H1 (cell line): ENCODE data around the gene DDX1. TPM values are rescaled to one million over a fixed set of nuclear protein-coding genes. Genes with fewer than 3 reads are reported as not detected.

Source experiments
- CTCF ChIA-PET: fragments of 300-600 bp; sonication (Branson Sonifier 250); formaldehyde crosslinking; loops from one replicate; lab custom pipeline; 2021; ENCODE audit not compliant: partially characterized antibody; lab: Charles Lee
- POLR2A ChIA-PET: fragments of 300-600 bp; sonication (Branson Sonifier 250); formaldehyde crosslinking; loops from one replicate; lab custom pipeline; 2021; ENCODE audit warnings: inconsistent platforms; ENCODE audit not compliant: partially characterized antibody; lab: Charles Lee
- DNase-seq, 2 experiments: peaks; one replicate each; pipeline versions ENCODE4 v3.0.0 to v3.0.0-alpha.2; 2010 to 2022; ENCODE audit warnings: low spot score in 2 of 2, low read depth in 1 of 2, mixed read lengths in 1 of 2
- FAIRE-seq: peaks from 2 replicates; lab custom pipeline; 2011; peaks lifted over from hg19 to GRCh38; lab: Jason Lieb, UNC
- H2AFZ ChIP-seq: 2 replicates; pipeline ENCODE4 v1.8.1; 2012; ENCODE audit warnings: low read length, inconsistent platforms
- H2AK5ac ChIP-seq: 2 replicates; pipeline ENCODE4 v1.6.1; 2013; ENCODE audit warnings: low read depth, low read length
- H2BK120ac ChIP-seq: replicated peaks from 2 replicates; pipeline ENCODE3; 2013; ENCODE audit warnings: low read depth, low read length, inconsistent platforms
- H2BK12ac ChIP-seq: 2 replicates; pipeline ENCODE4 v1.6.1; 2013; ENCODE audit warnings: low read depth, low read length
- H2BK15ac ChIP-seq: 2 replicates; pipeline ENCODE4 v1.6.1; 2013; ENCODE audit warnings: low read length
- H2BK20ac ChIP-seq: 2 replicates; pipeline ENCODE4 v1.6.1; 2013; ENCODE audit warnings: low read length
- H2BK5ac ChIP-seq: 2 replicates; pipeline ENCODE4 v1.6.1; 2013; ENCODE audit warnings: low read depth, low read length
- H3K14ac ChIP-seq: 2 replicates; pipeline ENCODE4 v1.6.1; 2013; ENCODE audit warnings: inconsistent platforms; ENCODE audit not compliant: insufficient read length
- H3K18ac ChIP-seq: 2 replicates; pipeline ENCODE4 v1.6.1; 2013; ENCODE audit warnings: low read length; ENCODE audit errors: extremely low read depth
- H3K23ac ChIP-seq: 2 replicates; pipeline ENCODE4 v1.6.1; 2013; ENCODE audit warnings: inconsistent platforms; ENCODE audit not compliant: insufficient read length
- H3K23me2 ChIP-seq: 2 replicates; pipeline ENCODE4 v1.6.1; 2013; ENCODE audit warnings: low read depth, low read length
- H3K27ac ChIP-seq: 2 replicates; pipeline ENCODE4 v1.6.1; 2011; ENCODE audit warnings: low read depth, low read length, inconsistent platforms
- H3K27me3 ChIP-seq, 4 experiments: replicated peaks in 1 of 4; 1 replicate in 1 of 4; 2 replicates in 3 of 4; pipeline versions ENCODE4 v1.6.1 to v1.8.1; 2011 to 2013; ENCODE audit warnings: low read length in 3 of 4, mild to moderate bottlenecking in 3 of 4, inconsistent platforms in 2 of 4, mixed read lengths in 2 of 4, moderate library complexity in 1 of 4; ENCODE audit not compliant: control insufficient read depth in 3 of 4, insufficient read depth in 3 of 4; ENCODE audit errors: extremely low read depth in 1 of 4
- H3K36me3 ChIP-seq, 4 experiments: 2 replicates each; pipeline versions ENCODE4 v1.6.1 to v1.8.1; 2011 to 2013; ENCODE audit warnings: mild to moderate bottlenecking in 4 of 4, low read length in 3 of 4, moderate library complexity in 2 of 4, control low read depth in 1 of 4, inconsistent platforms in 1 of 4; ENCODE audit not compliant: insufficient read depth in 4 of 4, control insufficient read depth in 2 of 4
- H3K4ac ChIP-seq: replicated peaks from 2 replicates; pipeline ENCODE3; 2013; ENCODE audit warnings: low read length, low read depth, mixed read lengths, inconsistent platforms; ENCODE audit not compliant: insufficient read length
- H3K4me1 ChIP-seq, 4 experiments: replicated peaks in 1 of 4; 1 replicate in 1 of 4; 2 replicates in 3 of 4; pipeline versions ENCODE4 v1.6.1 to v1.8.1; 2011 to 2013; ENCODE audit warnings: low read length in 3 of 4, inconsistent platforms in 2 of 4, mixed read lengths in 1 of 4; ENCODE audit not compliant: insufficient read depth in 4 of 4, control insufficient read depth in 3 of 4
- H3K4me2 ChIP-seq, 2 experiments: 2 replicates each; pipeline versions ENCODE4 v1.6.1 to v1.8.1; 2011 to 2013; ENCODE audit warnings: low read depth in 2 of 2, low read length in 2 of 2, control low read depth in 1 of 2, inconsistent platforms in 1 of 2, mild to moderate bottlenecking in 1 of 2; ENCODE audit not compliant: insufficient read depth in 1 of 2
- H3K4me3 ChIP-seq, 4 experiments: fragments of 200-600, 300-600 bp in 1 of 4; sonication (generic), shearing (Covaris generic), sonication (Bioruptor Twin) in 1 of 4; 2 replicates each; pipeline versions ENCODE4 v1.5.1 to v1.8.1; 2011 to 2016; ENCODE audit warnings: low read length in 4 of 4, low read depth in 3 of 4, control low read depth in 2 of 4, inconsistent platforms in 2 of 4, mild to moderate bottlenecking in 2 of 4, mixed read lengths in 1 of 4, moderate library complexity in 1 of 4; ENCODE audit not compliant: insufficient read depth in 2 of 4; ENCODE audit errors: extremely low read depth in 1 of 4
- H3K56ac ChIP-seq: replicated peaks from 2 replicates; pipeline ENCODE3; 2013; ENCODE audit warnings: low read depth, mild to moderate bottlenecking, mixed read lengths, low read length, inconsistent platforms; ENCODE audit not compliant: insufficient read length
- H3K79me1 ChIP-seq: 2 replicates; pipeline ENCODE4 v1.6.1; 2013; ENCODE audit warnings: low read depth, low read length, control low read depth
- H3K79me2 ChIP-seq, 2 experiments: 2 replicates each; pipeline versions ENCODE4 v1.6.1 to v1.8.1; 2012 to 2013; ENCODE audit warnings: low read length in 2 of 2, mild to moderate bottlenecking in 2 of 2, inconsistent platforms in 1 of 2; ENCODE audit not compliant: insufficient read depth in 2 of 2, control insufficient read depth in 1 of 2
- H3K9ac ChIP-seq, 4 experiments: replicated peaks in 1 of 4; 1 replicate in 1 of 4; 2 replicates in 3 of 4; pipeline versions ENCODE4 v1.6.1 to v1.8.1; 2011 to 2013; ENCODE audit warnings: low read depth in 3 of 4, low read length in 3 of 4, control low read depth in 2 of 4, mild to moderate bottlenecking in 2 of 4, moderate library complexity in 2 of 4, inconsistent platforms in 1 of 4; ENCODE audit errors: extremely low read depth in 1 of 4
- H3K9me3 ChIP-seq, 2 experiments: 2 replicates each; pipeline versions ENCODE4 v1.6.1 to v1.8.1; 2012 to 2013; ENCODE audit warnings: mild to moderate bottlenecking in 2 of 2, moderate library complexity in 2 of 2, control low read depth in 1 of 2, inconsistent platforms in 1 of 2, low read depth in 1 of 2, low read length in 1 of 2, mixed read lengths in 1 of 2; ENCODE audit not compliant: insufficient read depth in 2 of 2
- H4K20me1 ChIP-seq, 2 experiments: replicated peaks in 1 of 2; 2 replicates each; pipeline versions ENCODE3 to v1.8.1; 2011 to 2013; ENCODE audit warnings: inconsistent platforms in 2 of 2, low read length in 2 of 2, mild to moderate bottlenecking in 1 of 2; ENCODE audit not compliant: insufficient read depth in 2 of 2, control insufficient read depth in 1 of 2
- H4K5ac ChIP-seq: 2 replicates; pipeline ENCODE4 v1.6.1; 2013; ENCODE audit warnings: low read length, low read depth, mixed read lengths, inconsistent platforms; ENCODE audit not compliant: insufficient read length
- H4K8ac ChIP-seq: 2 replicates; pipeline ENCODE4 v1.8.0; 2013; ENCODE audit warnings: mild to moderate bottlenecking, moderate library complexity, low read length, inconsistent platforms; ENCODE audit not compliant: insufficient read depth; ENCODE audit errors: extremely low read depth
- H4K91ac ChIP-seq: replicated peaks from 2 replicates; pipeline ENCODE3; 2013; ENCODE audit warnings: low read length, mixed read lengths, inconsistent platforms; ENCODE audit not compliant: insufficient read length
- KDM4A ChIP-seq: IDR thresholded peaks from one replicate; pipeline ENCODE4 v1.7.1; 2012; ENCODE audit warnings: low read depth, mild to moderate bottlenecking, moderate library complexity, low read length, inconsistent platforms; ENCODE audit not compliant: severe bottlenecking
- SP2 ChIP-seq: IDR thresholded peaks from 2 replicates; pipeline ENCODE4 v1.6.1; 2012; ENCODE audit warnings: mild to moderate bottlenecking, low read length, inconsistent platforms
- TEAD4 ChIP-seq: IDR thresholded peaks from 2 replicates; pipeline ENCODE4 v1.6.1; 2012; ENCODE audit warnings: low read depth, low read length, inconsistent platforms, mixed read lengths
- polyA plus RNA-seq, 7 experiments: library from polyadenylated mRNA; depleted of rRNA in 3 of 7; stranded (reverse) in 5 of 7; unstranded in 2 of 7; fragments of >200 nt in 5 of 7; fragments of 200-250 nt in 2 of 7; gene quantifications; 1 replicate in 5 of 7; 2 replicates in 1 of 7; 4 replicates in 1 of 7; pipeline versions ENCODE4 v1.2.1 to v1.2.3, GENCODE V29; 2011 to 2013; ENCODE audit warnings: missing spikeins in 2 of 7, mixed read lengths in 2 of 7
- total RNA-seq: library from RNA; stranded (reverse); fragmentation: NEBNext Ultra II Directional; extraction: Animal tissue kit (Norgen Biotek cat#: 25700); gene quantifications from 2 replicates; pipeline ENCODE4 v1.2.1, GENCODE V29; 2021

The DDX1 gene
- total and polyA plus RNA-seq, 2 of the 8 experiments (the other 6 are each of a cell fraction or from before 2014, with no cell fraction given) = 51.1 to 161 TPM

- Histone ChIP-seq H2BK120ac (no peak overlapping the region), H3K4ac (no peak overlapping the region), H3K4me3 (no peak overlapping the region), H3K18ac (no peak overlapping the region), H2AK5ac (no peak overlapping the region), H3K27ac (no peak overlapping the region), H3K23me2 (no peaks in the 10 kb centered on the region), H3K79me1 (no peaks in the 10 kb centered on the region; the same call in 1 of the 2 replicates), H2AFZ (no peak overlapping the region), H3K4me2 (no peak overlapping the region)
- POLR2A ChIA-PET = interaction anchor here (0.7 to 1.9 kb wide), 2 partner anchors 10 to 18 kb away, joined by 3 to 7 read pairs; no protein-coding TSS in a partner anchor
- DNase-seq = no peak
- TF ChIP-seq TEAD4 = no peak
- no peak for TF ChIP-seq SP2
- no peak for TF ChIP-seq KDM4A
- TF ChIP-seq, all 59 proteins: peak for 0
- no peaks in the 10 kb centered on the region for H3K9me3 ChIP-seq
- H3K4me1 ChIP-seq = no peaks in the 10 kb centered on the region; a peak in 1 of 7 replicates
- H2BK12ac ChIP-seq = no peak overlapping the region
- H2BK15ac ChIP-seq = no peak overlapping the region
- no peak for FAIRE-seq
- no peaks in the 10 kb centered on the region for H3K27me3 ChIP-seq
- no peak overlapping the region for H3K56ac ChIP-seq
- no peaks in the 10 kb centered on the region for H3K79me2 ChIP-seq
- H2BK20ac ChIP-seq = no peak overlapping the region
- CTCF ChIA-PET = interaction anchor here (1.1 kb wide), 1 partner anchor 116 kb away, joined by 3 read pairs; no protein-coding TSS in a partner anchor
- no peak overlapping the region for H4K91ac ChIP-seq
- no peak overlapping the region for H3K14ac ChIP-seq
- no peak overlapping the region for H3K23ac ChIP-seq
- H4K5ac ChIP-seq = no peak overlapping the region
- no peak overlapping the region for H2BK5ac ChIP-seq
- H3K36me3 ChIP-seq = peaks cover 12 to 79% (median 46%) of the 10 kb centered on the region in 4 experiments
- H4K8ac ChIP-seq = no peak overlapping the region
- no peaks in the 10 kb centered on the region for H4K20me1 ChIP-seq
- no peak overlapping the region for H3K9ac ChIP-seq
Observed at GRCh38 chr2:15631883-15632282, 40.2 kb downstream of the DDX1 start.
